Smooth muscle cell (in vitro differentiated cells): ENCODE results near the gene LDLRAP1. TPM values are rescaled to one million over a fixed set of nuclear protein-coding genes. Genes with fewer than 3 reads are reported as not detected.

Source experiments
- DNase-seq: peaks from one replicate; lab custom pipeline; 2025; ENCODE audit not compliant: unreplicated experiment; lab: John Stamatoyannopoulos, UW
- H2AFZ ChIP-seq: fragments of 200-600 bp; sonication (generic); 2 replicates; pipeline ENCODE4 v1.6.0; 2016; ENCODE audit warnings: antibody characterized with exemption, low read depth, mild to moderate bottlenecking
- H3F3A ChIP-seq: fragments of 200-600 bp; sonication (generic); 2 replicates; pipeline ENCODE4 v1.6.0; 2017; ENCODE audit warnings: antibody characterized with exemption, low read depth
- H3K27ac ChIP-seq: fragments of 200-600 bp; sonication (generic); 2 replicates; pipeline ENCODE4 v1.5.1; 2016; ENCODE audit warnings: low read depth, mild to moderate bottlenecking
- H3K27me3 ChIP-seq: fragments of 200-600 bp; sonication (generic); 2 replicates; pipeline ENCODE4 v1.6.1; 2016; ENCODE audit warnings: low read depth, mild to moderate bottlenecking
- H3K36me3 ChIP-seq: fragments of 200-600 bp; sonication (generic); 2 replicates; pipeline ENCODE4 v1.5.1; 2016; ENCODE audit warnings: low read depth
- H3K4me1 ChIP-seq: fragments of 200-600 bp; sonication (generic); 2 replicates; pipeline ENCODE4 v1.5.1; 2016; ENCODE audit warnings: low read depth
- H3K4me2 ChIP-seq: fragments of 200-600 bp; sonication (generic); 2 replicates; pipeline ENCODE4 v1.6.0; 2016; ENCODE audit warnings: mild to moderate bottlenecking
- H3K4me3 ChIP-seq: fragments of 200-600 bp; sonication (generic); 2 replicates; pipeline ENCODE4 v1.5.1; 2016; ENCODE audit warnings: mild to moderate bottlenecking
- H3K79me2 ChIP-seq: fragments of 200-600 bp; sonication (generic); 2 replicates; pipeline ENCODE4 v1.6.0; 2016; ENCODE audit warnings: low read depth, mild to moderate bottlenecking
- H3K9ac ChIP-seq: fragments of 200-600 bp; sonication (generic); 2 replicates; pipeline ENCODE4 v1.6.0; 2016; ENCODE audit warnings: low read depth
- H3K9me3 ChIP-seq: fragments of 200-600 bp; sonication (generic); replicated peaks from 2 replicates; pipeline ENCODE4 v1.5.1; 2016; ENCODE audit warnings: low read depth
- H4K20me1 ChIP-seq: fragments of 200-600 bp; sonication (generic); 2 replicates; pipeline ENCODE4 v1.6.0; 2016; ENCODE audit warnings: low read depth
- CTCF ChIP-seq: fragments of 200-600 bp; sonication (generic); IDR thresholded peaks from 2 replicates; pipeline ENCODE4 v1.5.1; 2017; ENCODE audit warnings: borderline replicate concordance, mild to moderate bottlenecking, antibody characterized with exemption; ENCODE audit not compliant: insufficient read depth, poor library complexity, severe bottlenecking
- WGBS: methylation state at CpG from one replicate; pipeline ENCODE4 v1.1.7; 2016; ENCODE audit warnings: low lambda C conversion rate; 5-methylcytosine and 5-hydroxymethylcytosine counted together
- polyA plus RNA-seq: library from polyadenylated mRNA; unstranded; fragments of >200 nt; fragmentation: Nextera tagmentation; extraction: Ambion mirVana; gene quantifications from 2 replicates; pipeline ENCODE4 v1.2.1, GENCODE V29; 2016
- total RNA-seq: library from RNA; depleted of rRNA; stranded (reverse); fragments of >200 nt; gene quantifications from 2 replicates; pipeline ENCODE4 v1.2.3, GENCODE V29; 2014

LDLRAP1 gene
- total and polyA plus RNA-seq, 2 experiments from 2014 or later: 19.5 to 39.0 TPM

GRCh38 chr1:25618433-25618808 lies 75.0 kb downstream of the LDLRAP1 start:
- TF ChIP-seq CTCF: no peak
- Histone ChIP-seq H4K20me1 (no peaks in the 10 kb centered on the region), H3K4me3 (peak overlapping the region; percentile 49), H3F3A (peaks cover 11% of the 10 kb centered on the region), H2AFZ (no peak overlapping the region), H3K4me2 (peak overlapping the region; percentile 86), H3K79me2 (no peaks in the 10 kb centered on the region), H3K27ac (no peak overlapping the region), H3K9ac (no peak overlapping the region), H3K4me1 (peaks cover 14% of the 10 kb centered on the region), H3K27me3 (peaks cover 34% of the 10 kb centered on the region), H3K36me3 (no peaks in the 10 kb centered on the region), H3K9me3 (no peaks in the 10 kb centered on the region)
- DNase-seq: no peak
- 41% methylated on average over 4 of the region's 4 CpGs for WGBS

Other genes starting within 250 kb of the LDLRAP1 start
- gene TMEM50A, start 205.3 kb upstream of the LDLRAP1 start, total RNA-seq: 102 and 133 TPM in 2 replicates
- gene TMEM50A, start 205.3 kb upstream of the LDLRAP1 start, polyA plus RNA-seq: 156 and 162 TPM in 2 replicates
- 0.45 and 3.8 TPM in 2 replicates for gene RHCE, start 122.8 kb upstream of the LDLRAP1 start, total RNA-seq
- gene RHCE, start 122.8 kb upstream of the LDLRAP1 start, polyA plus RNA-seq: 3.8 and 4.9 TPM in 2 replicates
- 29.8 and 33.6 TPM in 2 replicates for gene MACO1, start 112.7 kb upstream of the LDLRAP1 start, total RNA-seq
- 19.1 and 19.8 TPM in 2 replicates for gene MACO1, start 112.7 kb upstream of the LDLRAP1 start, polyA plus RNA-seq
- gene MAN1C1, start 73.2 kb downstream of the LDLRAP1 start, total RNA-seq: 5.0 and 10.5 TPM in 2 replicates
- gene MAN1C1, start 73.2 kb downstream of the LDLRAP1 start, polyA plus RNA-seq: 4.2 and 4.4 TPM in 2 replicates